OCI-LY1 (cell line): ENCODE measurements around the gene RFC1.

ENCODE experiments used
- CTCF ChIP-seq: fragments of 200-600 bp; sonication (generic), shearing (Covaris generic); IDR thresholded peaks from 2 replicates; pipeline ENCODE4 v1.5.1; 2017; ENCODE audit warnings: mild to moderate bottlenecking, antibody characterized with exemption, low read length, moderate library complexity, mixed read lengths
- EZH2 ChIP-seq: fragments of 200-600 bp; sonication (generic), shearing (Covaris generic); IDR thresholded peaks from 2 replicates; pipeline ENCODE4 v1.8.0; 2017; ENCODE audit warnings: borderline replicate concordance, mixed run types, mild to moderate bottlenecking, antibody characterized with exemption, low read length, moderate library complexity, mixed read lengths

- no peak for TF ChIP-seq CTCF
- TF ChIP-seq EZH2 = no peak
Observed at GRCh38 chr4:39291686-39292085, 74.5 kb downstream of the RFC1 start.
